Measurements from ENCODE around the gene VEGFA. TPM values are rescaled to one million over a fixed set of nuclear protein-coding genes. Genes with fewer than 3 reads are reported as not detected.

Gene VEGFA
- total and polyA plus RNA-seq, 2 experiments from 2014 or later, result 148 to 179 TPM

- no peak overlapping the region for H3K27ac ChIP-seq
- H3K9me3 ChIP-seq (ENCODE audit: low read depth), result no peaks in the 10 kb centered on the region
- H3K27me3 ChIP-seq, result no peaks in the 10 kb centered on the region
- WGBS (ENCODE audit: low lambda C conversion rate, missing lambda C conversion rate), result 70% methylated on average over 9 of the region's 9 CpGs
- no peaks in the 10 kb centered on the region for H3K36me3 ChIP-seq (replicated peaks; ENCODE audit: insufficient read depth, low read depth)
- H3K4me1 ChIP-seq (ENCODE audit: insufficient read depth), result peaks cover 19% of the 10 kb centered on the region
- no peaks in the 10 kb centered on the region for H3K79me2 ChIP-seq
- H2AFZ ChIP-seq, result no peak overlapping the region
- no peak overlapping the region for H3K4me3 ChIP-seq
- no peak for TF ChIP-seq EZH2 (IDR thresholded peaks at IDR 0.05; ENCODE audit: borderline replicate concordance)
- peak; percentile 48 for TF ChIP-seq CTCF (IDR thresholded peaks at IDR 0.05; ENCODE audit: poor library complexity)
- no peak for DNase-seq (ENCODE audit: low spot score)
- H3K4me2 ChIP-seq, result no peak overlapping the region
- no peaks in the 10 kb centered on the region for H4K20me1 ChIP-seq (ENCODE audit: insufficient read depth, poor library complexity, severe bottlenecking)
- H3K9me2 ChIP-seq (replicated peaks; ENCODE audit: insufficient read depth), result no peaks in the 10 kb centered on the region
Measured at GRCh38 chr6:43758617-43759050, 11.4 kb upstream of the VEGFA start.

- H3K4me2 ChIP-seq, result no peak overlapping the region
- H4K20me1 ChIP-seq (ENCODE audit: insufficient read depth, poor library complexity, severe bottlenecking), result no peaks in the 10 kb centered on the region
- no peaks in the 10 kb centered on the region for H3K9me2 ChIP-seq (replicated peaks; ENCODE audit: insufficient read depth)
- no peaks in the 10 kb centered on the region for H3K79me2 ChIP-seq
- 66% methylated on average over 7 of the region's 7 CpGs for WGBS (ENCODE audit: low lambda C conversion rate, missing lambda C conversion rate)
- H3K27me3 ChIP-seq, result no peaks in the 10 kb centered on the region
- DNase-seq (ENCODE audit: low spot score), result no peak
- no peaks in the 10 kb centered on the region for H3K9me3 ChIP-seq (ENCODE audit: low read depth)
- no peak overlapping the region for H3K27ac ChIP-seq
- peaks cover 23% of the 10 kb centered on the region for H3K4me1 ChIP-seq (ENCODE audit: insufficient read depth)
- H3K4me3 ChIP-seq, result no peak overlapping the region
- no peak overlapping the region for H2AFZ ChIP-seq
- no peak for TF ChIP-seq EZH2 (IDR thresholded peaks at IDR 0.05; ENCODE audit: borderline replicate concordance)
- H3K36me3 ChIP-seq (replicated peaks; ENCODE audit: insufficient read depth, low read depth), result no peaks in the 10 kb centered on the region
Measured at GRCh38 chr6:43759136-43759906, 10.7 kb upstream of the VEGFA start.

GRCh38 chr6:43759907-43760206, 10.2 kb upstream of the VEGFA start:
- 70% methylated on average over 3 of the region's 4 CpGs for WGBS (ENCODE audit: low lambda C conversion rate, missing lambda C conversion rate)
- H3K27ac ChIP-seq, result peak overlapping the region; percentile 31

More at GRCh38 chr6:43759907-43760206, 10.2 kb upstream of the VEGFA start:
- Histone ChIP-seq H3K9me3 (ENCODE audit: low read depth) (no peaks in the 10 kb centered on the region), H3K4me2 (no peak overlapping the region), H4K20me1 (ENCODE audit: insufficient read depth, poor library complexity, severe bottlenecking) (no peaks in the 10 kb centered on the region), H3K4me1 (ENCODE audit: insufficient read depth) (peaks cover 27% of the 10 kb centered on the region), H3K9me2 (replicated peaks; ENCODE audit: insufficient read depth) (no peaks in the 10 kb centered on the region), H3K27me3 (no peaks in the 10 kb centered on the region), H3K36me3 (replicated peaks; ENCODE audit: insufficient read depth, low read depth) (no peaks in the 10 kb centered on the region), H2AFZ (no peak overlapping the region), H3K4me3 (no peak overlapping the region), H3K79me2 (no peaks in the 10 kb centered on the region)
- DNase-seq (ENCODE audit: low spot score), result no peak
- TF ChIP-seq CTCF (IDR thresholded peaks at IDR 0.05; ENCODE audit: poor library complexity) (no peak), EZH2phosphoT487 (IDR thresholded peaks at IDR 0.05; ENCODE audit: low read depth, severe bottlenecking, unreplicated experiment) (no peak), EZH2 (IDR thresholded peaks at IDR 0.05; ENCODE audit: borderline replicate concordance) (no peak)

Measured in hepatocyte (in vitro differentiated cells).